ENCODE results near the gene FIGNL1.

DNA sequence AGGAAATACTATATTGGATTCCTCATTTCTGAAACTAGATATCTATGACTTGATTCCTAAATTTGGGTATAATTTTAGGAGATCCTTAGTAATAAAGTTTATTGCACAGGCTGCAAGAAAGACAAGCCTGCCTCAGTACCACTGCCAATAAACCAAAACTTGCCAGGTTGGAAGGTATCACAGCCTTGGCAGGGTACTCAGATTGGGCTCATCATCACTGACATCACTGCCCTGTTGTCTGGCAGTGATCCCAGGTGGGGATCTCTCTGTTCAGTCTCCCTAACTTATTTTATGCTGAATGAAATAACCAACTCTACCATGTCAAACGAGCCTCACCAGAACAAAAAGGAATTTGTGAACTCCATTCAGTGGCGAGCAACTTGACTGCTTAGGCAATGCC is 18.8 kb downstream of the FIGNL1 start:
- TF ChIP-seq EZH2 (IDR thresholded peaks at IDR 0.05) (no peak), EGR1 (IDR thresholded peaks at IDR 0.05; ENCODE audit: low read depth) (no peak), RAD21 (IDR thresholded peaks at IDR 0.05; ENCODE audit: low read depth) (no peak), EZH2phosphoT487 (IDR thresholded peaks at IDR 0.05; ENCODE audit: borderline replicate concordance) (no peak)
- TF ChIP-seq, protein P1, sequence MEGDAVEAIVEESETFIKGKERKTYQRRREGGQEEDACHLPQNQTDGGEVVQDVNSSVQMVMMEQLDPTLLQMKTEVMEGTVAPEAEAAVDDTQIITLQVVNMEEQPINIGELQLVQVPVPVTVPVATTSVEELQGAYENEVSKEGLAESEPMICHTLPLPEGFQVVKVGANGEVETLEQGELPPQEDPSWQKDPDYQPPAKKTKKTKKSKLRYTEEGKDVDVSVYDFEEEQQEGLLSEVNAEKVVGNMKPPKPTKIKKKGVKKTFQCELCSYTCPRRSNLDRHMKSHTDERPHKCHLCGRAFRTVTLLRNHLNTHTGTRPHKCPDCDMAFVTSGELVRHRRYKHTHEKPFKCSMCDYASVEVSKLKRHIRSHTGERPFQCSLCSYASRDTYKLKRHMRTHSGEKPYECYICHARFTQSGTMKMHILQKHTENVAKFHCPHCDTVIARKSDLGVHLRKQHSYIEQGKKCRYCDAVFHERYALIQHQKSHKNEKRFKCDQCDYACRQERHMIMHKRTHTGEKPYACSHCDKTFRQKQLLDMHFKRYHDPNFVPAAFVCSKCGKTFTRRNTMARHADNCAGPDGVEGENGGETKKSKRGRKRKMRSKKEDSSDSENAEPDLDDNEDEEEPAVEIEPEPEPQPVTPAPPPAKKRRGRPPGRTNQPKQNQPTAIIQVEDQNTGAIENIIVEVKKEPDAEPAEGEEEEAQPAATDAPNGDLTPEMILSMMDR (IDR thresholded peaks at IDR 0.05 in 2 of 3, conservative IDR thresholded peaks at IDR 0.05 in 1 of 3; ENCODE audit: borderline replicate concordance in 1 of 3, insufficient read depth in 1 of 3, low read depth in 2 of 3, low read length in 2 of 3) = no peak

All from HCT116 (cell line).